HG02610 (cell line): ENCODE data around the gene CNR2.
"Not testable (repeated sequence)": the region's sequence is repeated elsewhere in the genome, so short reads cannot be mapped to it uniquely, and the experiment has no call there.

ENCODE experiments used
- ATAC-seq: cut with Tn5 transposase; IDR thresholded peaks from one replicate; pipeline ENCODE4 v1.9.1; 2021; ENCODE audit warnings: mild to moderate bottlenecking, moderate library complexity; ENCODE audit not compliant: unreplicated experiment

CNR2 gene

GRCh38 chr1:23913212-23913880 lies at the start of gene CNR2:
CNR2 (minus strand) TSS chr1:23913362; CDS start chr1:23875617, 37,745 bp downstream.
- ATAC-seq: no peak

DNA sequence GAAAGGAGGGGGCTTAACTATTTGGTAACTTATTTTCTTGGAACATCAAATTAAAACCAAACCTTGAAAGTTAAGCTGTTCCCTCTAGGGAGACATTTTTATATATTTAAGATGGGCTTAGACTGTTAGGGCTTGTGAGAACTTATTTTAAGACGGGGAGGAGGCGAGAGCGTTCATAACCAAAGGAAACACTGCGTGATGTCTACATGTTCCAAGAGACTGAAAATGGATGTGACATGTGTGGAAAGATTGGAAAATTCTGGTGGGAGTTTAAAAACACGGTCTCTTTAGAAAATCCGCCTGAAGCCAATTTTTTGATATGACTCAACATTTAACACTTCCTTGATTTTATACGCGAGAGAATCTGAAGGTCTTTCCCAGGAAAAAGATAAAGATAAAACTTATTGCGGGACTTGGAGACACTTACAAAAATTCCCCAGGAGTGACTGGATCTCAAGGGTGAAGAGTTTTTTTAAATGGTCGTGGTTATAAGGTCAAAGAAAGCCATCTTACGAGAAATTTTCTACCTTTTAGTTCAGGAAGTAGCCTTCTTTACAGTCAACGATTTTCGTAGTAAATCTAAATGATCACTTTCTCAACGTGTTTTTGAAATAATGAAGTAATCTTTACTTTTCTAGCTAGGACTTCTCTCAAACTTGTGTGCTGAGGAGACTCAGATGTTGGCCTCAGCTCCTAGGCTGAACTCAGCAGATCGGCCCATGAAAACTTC lies 47.3 kb upstream of the CNR2 start:
- ATAC-seq: no peak

DNA sequence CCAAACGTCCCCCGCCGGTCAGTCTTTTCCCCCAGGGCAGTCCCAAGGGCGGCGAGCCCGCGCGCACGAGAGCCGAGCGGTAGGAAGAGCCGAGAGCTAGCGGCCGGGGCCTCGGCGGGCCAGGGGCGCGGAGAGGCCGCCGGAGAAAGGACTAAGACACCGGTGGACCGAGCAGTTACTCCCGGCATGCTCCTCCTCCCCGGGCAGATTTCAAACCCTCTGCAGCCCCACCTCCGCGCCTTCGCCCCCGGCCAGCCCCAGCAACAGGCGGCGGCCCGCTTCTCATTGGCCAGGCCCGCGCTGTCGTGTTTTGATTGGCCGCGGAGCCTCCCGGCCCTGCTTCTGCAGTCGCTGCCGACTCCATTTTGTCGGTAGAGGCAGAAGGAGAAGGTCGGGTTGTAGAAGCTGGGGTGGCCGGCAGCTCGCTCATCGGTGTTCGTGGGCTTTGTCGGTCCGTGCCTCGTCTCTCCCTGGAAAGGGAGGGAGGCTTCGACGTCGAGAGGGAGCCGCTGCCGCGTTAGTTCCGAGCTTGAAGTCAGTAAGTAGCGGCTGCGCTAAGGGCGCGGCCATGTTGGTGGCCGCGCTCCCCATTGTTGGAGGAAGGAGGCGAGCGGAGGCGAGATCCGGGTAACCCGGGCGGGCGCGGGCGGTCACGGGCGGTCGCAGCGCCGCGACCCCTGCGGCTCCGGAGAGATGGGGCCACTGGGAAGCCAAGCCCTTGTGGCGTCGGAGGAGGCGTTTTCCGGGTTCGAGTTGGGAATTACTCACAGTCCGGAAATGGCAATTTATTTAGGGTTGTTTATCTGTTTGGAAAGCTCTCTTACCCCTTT lies 46.5 kb upstream of the CNR2 start, which contains the start of gene PNRC2:
TSS of gene PNRC2 (plus strand) at position 368 of the 830 bp plus-strand sequence. CDS start 1,630 bp downstream, outside the sequence.
- ATAC-seq: peak; percentile 74

DNA sequence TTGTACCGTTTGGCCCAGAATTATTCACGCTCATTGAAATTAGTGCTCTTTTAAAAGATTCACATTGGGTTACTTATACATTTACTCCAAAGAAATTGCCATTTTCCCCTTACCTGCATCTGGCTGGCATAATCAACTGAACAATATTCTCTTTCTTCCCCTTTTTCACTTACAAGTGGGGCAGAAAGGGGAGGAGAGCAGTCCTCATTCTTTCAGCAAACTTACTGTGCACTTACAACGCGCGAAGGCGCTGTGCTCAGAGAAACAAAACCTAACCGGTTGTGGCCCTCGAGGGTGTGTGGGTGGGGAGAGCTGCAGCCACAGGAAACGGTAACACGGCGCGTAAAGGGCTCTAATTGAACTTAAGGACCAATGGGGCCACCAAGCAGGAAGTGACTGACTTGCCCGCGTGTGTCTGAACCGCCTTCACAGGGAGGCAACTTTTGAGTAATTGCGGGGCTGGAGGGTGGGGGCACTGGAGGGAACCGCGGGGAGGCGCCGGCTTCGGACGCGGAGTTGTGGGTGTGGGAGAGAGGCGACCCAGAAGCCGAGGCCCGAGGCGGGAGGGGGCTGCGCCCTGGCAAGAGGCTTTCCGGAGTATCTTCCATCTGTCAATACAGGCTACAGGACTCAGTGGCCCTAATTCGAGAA lies 45.8 kb upstream of the CNR2 start:
- ATAC-seq: peak; percentile 81

DNA sequence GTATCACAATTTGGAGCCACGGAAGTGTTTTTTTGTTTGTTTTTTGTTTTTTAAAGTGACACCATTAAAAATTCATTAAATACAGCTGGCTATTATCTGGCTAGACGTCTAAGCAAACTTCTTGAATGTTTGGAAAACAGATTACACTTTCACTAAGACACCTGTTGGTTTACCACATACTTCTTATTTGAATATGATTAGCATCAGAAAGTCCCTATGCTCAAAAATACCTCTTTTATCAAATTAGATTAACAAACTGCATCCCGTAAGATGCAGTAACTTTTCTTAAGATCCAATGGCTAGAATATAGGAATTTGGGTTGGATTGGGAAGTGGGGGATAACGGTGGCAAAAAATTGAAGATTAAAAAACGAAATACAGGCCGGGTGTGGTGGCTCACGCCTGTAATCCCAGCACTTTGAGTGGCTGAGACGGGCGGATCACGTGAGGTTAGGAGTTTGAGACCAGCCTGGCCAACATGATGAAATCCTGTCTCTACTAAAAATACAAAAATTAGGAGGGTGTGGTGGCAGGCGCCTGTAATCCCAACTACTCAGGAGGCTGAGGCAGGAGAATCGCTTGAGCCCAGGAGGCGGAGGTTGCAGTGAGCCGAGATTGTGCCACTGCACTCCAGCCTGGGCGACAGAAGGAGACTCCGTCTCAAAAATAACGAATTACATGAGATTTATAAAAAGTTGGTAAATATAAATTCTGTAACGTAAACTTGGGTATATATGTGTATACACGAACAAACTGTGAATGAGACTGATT lies 45.1 kb upstream of the CNR2 start:
- ATAC-seq: not testable (repeated sequence)

DNA sequence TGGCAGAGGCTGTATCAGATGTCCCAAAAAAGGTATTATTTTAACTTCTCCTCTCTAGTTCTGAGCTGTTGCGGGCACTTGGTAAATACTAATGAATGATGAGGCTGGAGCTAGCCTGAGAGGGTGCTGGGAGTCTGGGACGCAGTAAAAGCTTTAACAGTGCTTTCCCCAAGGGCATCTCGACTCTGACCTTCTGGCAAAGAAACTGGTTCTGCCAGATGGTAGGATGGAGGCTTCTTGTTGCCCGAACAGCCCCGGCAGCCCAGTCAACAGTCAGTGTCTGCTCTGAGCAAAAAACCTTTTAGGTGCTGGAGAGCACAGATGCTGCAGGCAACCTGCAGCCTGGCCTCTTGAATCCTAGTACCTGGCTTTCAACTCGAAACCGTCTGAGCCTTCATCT lies 43.9 kb upstream of the CNR2 start:
- ATAC-seq: no peak

DNA sequence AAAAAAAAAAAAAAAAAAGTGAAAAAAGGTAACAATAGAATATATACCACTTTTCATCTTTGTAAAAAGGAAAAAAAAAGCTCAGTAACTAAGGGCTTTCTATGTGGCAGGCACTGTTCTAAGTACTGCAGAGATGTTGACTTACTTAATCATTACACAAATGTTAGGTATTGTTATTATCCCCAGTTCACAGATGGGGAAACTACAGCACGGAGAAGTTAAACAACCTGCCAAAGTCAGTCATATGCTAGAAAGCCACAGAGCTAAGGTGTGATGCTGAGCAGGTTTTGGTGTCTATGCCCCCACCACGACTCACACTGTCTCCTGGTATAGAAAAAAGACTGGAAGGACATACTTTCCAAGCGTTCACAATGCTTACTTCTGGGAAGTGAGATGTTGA lies 39.9 kb upstream of the CNR2 start:
- ATAC-seq: no peak

GRCh38 chr1:23947366-23947765 lies 34.2 kb upstream of the CNR2 start:
- no peak for ATAC-seq

GRCh38 chr1:23936481-23937176 lies 23.5 kb upstream of the CNR2 start:
- ATAC-seq: no peak

DNA sequence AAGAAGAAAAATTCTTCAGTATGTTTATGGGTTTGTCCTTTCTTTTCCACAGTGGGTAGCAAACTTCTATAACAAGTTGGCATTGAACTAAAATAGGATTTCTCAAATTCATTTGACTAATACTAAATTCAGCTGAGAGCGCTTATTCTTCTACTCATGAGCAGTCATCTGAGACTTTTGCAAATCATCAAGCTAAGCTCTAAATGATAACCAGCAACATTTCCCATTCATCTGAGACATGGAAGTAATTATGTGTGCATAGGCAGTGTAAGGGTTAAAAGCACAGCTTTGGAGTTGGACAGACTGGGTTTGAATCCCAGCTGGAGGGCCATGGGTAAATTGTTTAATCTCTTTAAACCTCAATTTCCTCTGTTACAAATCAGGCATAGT lies 18.3 kb upstream of the CNR2 start:
- ATAC-seq: no peak

DNA sequence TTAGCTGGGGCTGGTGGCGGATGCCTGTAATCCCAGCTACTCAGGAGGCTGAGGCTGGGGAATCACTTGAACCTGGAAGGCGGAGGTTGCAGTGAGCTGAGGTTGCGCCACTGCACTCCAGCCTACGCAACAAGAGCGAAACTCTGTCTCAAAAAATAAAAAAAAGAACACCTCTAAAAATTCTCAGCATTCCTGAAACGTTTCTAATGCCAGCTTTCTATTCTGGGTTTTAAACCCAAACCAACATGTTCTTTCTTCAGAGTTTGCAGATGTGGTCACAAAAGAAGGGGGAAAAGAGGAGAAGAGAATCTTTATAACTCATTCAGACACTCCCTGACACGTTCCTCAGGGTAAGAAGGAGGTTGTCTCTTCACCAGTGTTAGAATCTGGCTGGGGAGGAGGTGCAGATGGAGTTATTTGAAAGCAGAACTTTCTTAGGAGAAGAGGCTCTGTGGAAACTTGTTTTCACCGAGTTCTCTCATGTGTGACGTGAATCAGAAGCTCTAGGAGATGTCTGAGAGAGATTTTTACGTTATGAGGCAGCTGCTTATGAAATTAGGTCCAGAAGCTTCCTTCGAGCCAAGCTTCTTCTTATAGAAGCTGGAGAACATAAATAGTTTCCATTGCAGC lies 17.8 kb upstream of the CNR2 start:
- ATAC-seq: no peak

DNA sequence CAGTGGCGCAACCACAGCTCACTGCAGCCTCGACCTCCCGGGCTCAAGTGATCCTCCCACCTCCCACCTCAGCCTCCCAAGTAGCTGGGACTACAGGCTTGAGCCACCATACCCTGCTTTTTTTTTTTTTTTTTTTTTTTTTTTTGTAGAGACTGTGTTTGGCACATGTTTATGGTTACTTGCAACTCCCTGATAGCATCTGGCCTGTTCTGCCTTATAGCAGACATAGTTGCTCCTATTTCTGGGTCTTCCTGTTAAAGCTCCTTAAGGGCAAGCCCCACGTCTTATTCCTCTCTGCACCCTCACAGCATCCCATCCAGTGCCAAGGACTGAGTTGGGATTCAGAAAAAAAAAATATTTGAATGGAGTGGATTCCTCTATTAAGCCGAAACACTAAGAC lies 17.1 kb upstream of the CNR2 start:
- no peak for ATAC-seq

GRCh38 chr1:23928789-23929188 lies 15.6 kb upstream of the CNR2 start:
- no peak for ATAC-seq

DNA sequence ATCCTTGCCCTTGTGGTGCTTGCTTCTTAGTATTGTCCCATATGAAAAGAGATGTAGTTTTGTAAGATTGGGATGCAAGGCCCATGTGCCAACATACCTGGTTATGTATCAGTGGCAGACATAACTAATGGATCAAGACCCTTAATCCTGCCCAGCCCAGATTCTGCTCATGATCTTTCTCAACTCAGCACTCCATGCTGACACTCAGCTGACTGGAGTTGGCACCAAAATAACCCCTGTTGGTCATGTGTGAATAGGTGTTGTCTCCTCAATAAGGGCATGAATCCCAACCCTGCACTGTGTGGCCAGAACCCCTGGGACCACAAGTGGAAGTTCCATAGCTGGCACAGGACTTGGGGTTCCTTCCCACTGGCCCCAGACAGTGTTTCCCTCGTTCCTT lies 13.9 kb upstream of the CNR2 start:
- ATAC-seq: no peak

DNA sequence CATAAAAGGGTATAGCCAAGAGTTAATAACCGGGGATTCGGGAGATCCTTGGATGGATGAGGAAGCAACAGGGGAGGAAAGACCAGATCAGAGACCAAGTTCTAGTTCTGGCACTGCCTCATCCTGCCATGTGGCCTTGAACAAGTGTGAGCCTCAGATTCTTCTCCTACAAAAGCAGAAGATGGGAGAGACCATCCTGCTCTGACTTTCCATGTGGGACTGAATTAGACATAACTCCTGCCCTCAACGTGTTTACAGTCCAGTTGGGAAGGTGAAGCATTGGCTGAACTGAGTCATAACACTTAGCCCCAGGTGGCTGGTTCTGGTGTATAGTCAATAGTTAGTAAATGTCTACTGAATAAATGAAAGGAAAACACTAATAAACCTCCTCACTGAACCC lies 12.1 kb upstream of the CNR2 start:
- no peak for ATAC-seq

- no peak for ATAC-seq
Measured at GRCh38 chr1:23924601-23925000, 11.4 kb upstream of the CNR2 start.

DNA sequence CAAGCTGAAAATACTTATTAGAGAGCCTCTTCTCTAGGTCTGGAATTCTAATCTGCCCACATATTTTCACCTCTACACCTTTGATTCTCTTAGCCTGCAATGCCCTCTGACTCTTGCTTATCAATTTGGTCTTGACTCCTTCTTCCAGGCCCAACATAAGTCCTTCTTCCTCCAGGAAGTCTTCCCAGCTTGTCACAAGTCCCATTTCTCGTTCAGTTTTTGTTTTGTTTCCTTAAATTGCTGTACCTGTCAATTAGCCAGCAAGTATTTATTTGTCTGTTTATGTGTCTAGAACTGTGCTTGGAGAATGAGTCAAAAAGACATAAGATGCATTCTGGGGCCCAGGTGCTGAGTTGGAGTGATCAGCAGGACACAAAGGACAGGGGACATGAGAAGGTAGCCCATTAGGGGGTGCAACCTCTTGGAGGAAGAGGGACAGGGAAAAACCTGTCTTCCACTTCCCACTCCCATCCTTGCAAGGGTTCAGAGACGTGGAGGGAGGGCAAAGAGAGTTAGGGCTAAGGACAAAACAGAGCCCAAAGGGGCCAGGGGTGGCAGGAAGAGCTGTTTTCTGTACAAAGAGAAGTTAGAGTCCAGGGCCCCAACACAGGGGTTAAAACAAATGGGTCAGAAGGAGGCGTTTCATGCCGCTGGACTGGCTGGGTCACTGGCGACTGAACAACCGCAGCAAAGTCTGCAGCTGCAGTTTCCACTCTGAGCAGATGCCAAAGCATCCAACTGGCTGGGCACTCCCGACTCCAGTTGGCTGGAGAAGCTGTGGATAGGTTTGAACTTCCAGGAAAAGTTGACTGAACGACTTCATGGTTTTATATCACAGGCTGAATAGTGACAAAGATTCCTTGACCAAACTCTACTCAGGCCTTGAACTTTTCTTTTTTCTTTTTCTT lies 10.7 kb upstream of the CNR2 start:
- no peak for ATAC-seq

DNA sequence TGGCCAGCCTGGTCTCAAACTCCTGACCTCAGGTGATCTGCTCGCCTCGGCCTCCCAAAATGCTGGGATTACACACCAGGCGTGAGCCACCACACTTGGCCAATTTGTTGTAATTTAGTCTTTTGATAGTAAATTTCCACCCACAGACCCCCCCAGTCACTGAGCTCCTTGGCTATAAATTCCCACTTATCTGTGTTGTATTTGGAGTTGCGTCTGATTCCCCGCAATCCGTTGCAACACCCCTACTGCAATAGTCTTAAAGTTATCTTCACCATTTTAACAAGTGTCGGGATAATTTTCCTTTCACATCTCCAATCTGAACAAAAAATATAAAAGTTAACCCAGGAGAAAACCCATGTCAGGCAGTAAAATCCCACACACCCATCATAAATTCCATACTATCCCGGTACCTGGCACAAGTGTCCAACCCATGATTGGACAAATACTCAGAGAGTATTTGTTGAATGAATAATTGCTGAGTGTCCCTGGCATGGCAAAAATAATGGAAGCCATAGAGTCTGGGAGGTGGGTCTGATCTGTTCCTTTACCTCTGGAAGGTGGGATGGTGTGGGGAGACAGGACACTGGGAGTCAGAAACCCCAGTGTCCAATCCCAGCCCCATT lies 9.3 kb upstream of the CNR2 start:
- no peak for ATAC-seq
